ENCODE data around the gene DRD4. TPM values are rescaled to one million over a fixed set of nuclear protein-coding genes. Genes with fewer than 3 reads are reported as not detected.

The DRD4 gene
- total RNA-seq, 4 donors from 2014 or later, result not detected

- no peak for TF ChIP-seq POLR2A (IDR thresholded peaks at IDR 0.05)
- TF ChIP-seq CTCF (IDR thresholded peaks at IDR 0.05 in 4 of 5, conservative IDR thresholded peaks at IDR 0.05 in 1 of 5), result no peak
- no peak for ATAC-seq
- no peak overlapping the region for H3K27ac ChIP-seq
- H3K4me3 ChIP-seq, result no peak overlapping the region
- DNase-seq, result no peak
- H3K27me3 ChIP-seq, result no peaks in the 10 kb centered on the region
- no peaks in the 10 kb centered on the region for H3K9me3 ChIP-seq
- intact Hi-C loops (cut with DNase I; ENCODE audit: low total_unique reads) (loop anchor here (5.0 kb wide), 1 partner anchor 136 kb away; the partner anchor contains the start of gene SLC25A22), in situ Hi-C loops (cut with MboI; ENCODE audit: low sequenced_read_pairs in 4 of 4) (no loop called here)
- peaks cover 0 to 5% of the 10 kb centered on the region in 2 donors for H3K36me3 ChIP-seq
- peaks cover 7 to 8% of the 10 kb centered on the region in 2 donors for H3K4me1 ChIP-seq
These were observed 23.8 kb downstream of the DRD4 start for GRCh38 chr11:660681-661444.

- peaks cover 9 to 13% of the 10 kb centered on the region in 2 donors for H3K4me1 ChIP-seq
- TF ChIP-seq POLR2A (IDR thresholded peaks at IDR 0.05) (no peak), CTCF (IDR thresholded peaks at IDR 0.05 in 4 of 5, conservative IDR thresholded peaks at IDR 0.05 in 1 of 5) (peak; percentile 26 to 81 (median 63))
- H3K36me3 ChIP-seq, result peaks cover 0 to 5% of the 10 kb centered on the region in 2 donors
- H3K9me3 ChIP-seq, result no peaks in the 10 kb centered on the region
- no peak overlapping the region for H3K4me3 ChIP-seq
- intact Hi-C loops (cut with DNase I; ENCODE audit: low total_unique reads) (loop anchor here (1.0 to 5.0 kb wide), 2 partner anchors 66 to 135 kb away; partner anchors contain the start of gene SLC25A22), in situ Hi-C loops (cut with MboI; ENCODE audit: low sequenced_read_pairs in 4 of 4) (no loop called here)
- no peak overlapping the region for H3K27ac ChIP-seq
- ATAC-seq (no peak), DNase-seq (peak in 1 of 2 donors; percentile 48)
- no peaks in the 10 kb centered on the region for H3K27me3 ChIP-seq
These were observed 25.7 kb downstream of the DRD4 start for GRCh38 chr11:662689-663274.

- H3K4me1 ChIP-seq, result peaks cover 9 to 13% of the 10 kb centered on the region in 2 donors
- no peaks in the 10 kb centered on the region for H3K27me3 ChIP-seq
- no peak for TF ChIP-seq CTCF (IDR thresholded peaks at IDR 0.05 in 4 of 5, conservative IDR thresholded peaks at IDR 0.05 in 1 of 5)
- TF ChIP-seq POLR2A (IDR thresholded peaks at IDR 0.05), result no peak
- no peaks in the 10 kb centered on the region for H3K36me3 ChIP-seq
- ATAC-seq, result peak; percentile 14 to 51
- peak in 1 of 2 donors; percentile 55 for DNase-seq
- H3K9me3 ChIP-seq, result no peaks in the 10 kb centered on the region
- in situ Hi-C loops (cut with MboI; ENCODE audit: low sequenced_read_pairs in 4 of 4) (no loop called here), intact Hi-C loops (cut with DNase I; ENCODE audit: low total_unique reads) (no loop called here)
- peak overlapping the region; percentile 4 to 74 (median 64) for H3K27ac ChIP-seq
- H3K4me3 ChIP-seq, result peak overlapping the region in 1 of 4 donors; percentile 5
These were observed 28.1 kb downstream of the DRD4 start for GRCh38 chr11:665062-665703.

DNA sequence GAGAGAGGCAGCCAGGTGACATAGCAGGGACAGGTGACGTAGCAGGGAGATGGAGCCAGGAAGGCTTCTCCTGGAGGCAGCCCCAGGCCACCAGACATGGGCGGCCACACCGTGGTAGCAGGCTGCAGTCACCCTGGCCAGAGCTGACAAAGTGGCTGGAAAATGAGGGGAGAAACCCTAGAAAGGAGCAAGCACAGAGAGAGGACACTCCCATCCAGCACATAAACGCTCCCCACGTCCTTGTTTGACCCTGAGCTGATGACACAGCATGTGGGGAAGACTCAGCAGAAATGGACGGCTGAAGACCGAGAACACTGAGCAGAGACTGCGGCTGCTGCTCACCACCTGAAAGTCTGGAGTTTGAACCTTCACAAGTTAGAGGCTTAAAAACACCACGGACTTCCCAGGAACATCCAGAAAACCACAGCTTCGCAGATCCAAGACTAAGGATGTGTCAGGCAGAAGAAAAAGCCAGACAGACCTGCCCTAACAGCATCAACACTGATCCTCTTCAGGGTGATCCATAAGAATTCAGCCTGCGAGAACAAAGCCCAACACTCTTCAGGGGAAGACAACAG, 28.7 kb downstream of the DRD4 start:
- peak overlapping the region in 1 of 4 donors; percentile 5 for H3K4me3 ChIP-seq
- H3K27me3 ChIP-seq, result no peaks in the 10 kb centered on the region
- peaks cover 9 to 13% of the 10 kb centered on the region in 2 donors for H3K4me1 ChIP-seq
- no peaks in the 10 kb centered on the region for H3K36me3 ChIP-seq
- intact Hi-C loops (cut with DNase I; ENCODE audit: low total_unique reads), result no loop called here
- H3K9me3 ChIP-seq, result no peaks in the 10 kb centered on the region
- in situ Hi-C loops (cut with MboI; ENCODE audit: low sequenced_read_pairs in 4 of 4), result no loop called here
- TF ChIP-seq CTCF (IDR thresholded peaks at IDR 0.05 in 4 of 5, conservative IDR thresholded peaks at IDR 0.05 in 1 of 5) (no peak), POLR2A (IDR thresholded peaks at IDR 0.05) (no peak)
- ATAC-seq (peak; percentile 88 to 92), DNase-seq (peak; percentile 43 to 68)
- H3K27ac ChIP-seq, result peak overlapping the region; percentile 4 to 74 (median 64)
